DND-41 (cell line): Measurements from ENCODE around the gene PTPRR.

Experiments used
- EZH2 ChIP-seq: IDR thresholded peaks from 3 replicates; pipeline ENCODE4 v1.6.1; 2012; ENCODE audit warnings: borderline replicate concordance, low read depth, mild to moderate bottlenecking, moderate library complexity, low read length, inconsistent platforms; ENCODE audit not compliant: severe bottlenecking
- TF ChIP-seq, protein P1 (sequence below): IDR thresholded peaks from 2 replicates; pipeline ENCODE4 v1.5.1; 2012; ENCODE audit warnings: borderline replicate concordance, low read length, moderate library complexity, mild to moderate bottlenecking; ENCODE audit not compliant: poor library complexity, severe bottlenecking; ENCODE audit errors: extremely low read depth

DNA sequence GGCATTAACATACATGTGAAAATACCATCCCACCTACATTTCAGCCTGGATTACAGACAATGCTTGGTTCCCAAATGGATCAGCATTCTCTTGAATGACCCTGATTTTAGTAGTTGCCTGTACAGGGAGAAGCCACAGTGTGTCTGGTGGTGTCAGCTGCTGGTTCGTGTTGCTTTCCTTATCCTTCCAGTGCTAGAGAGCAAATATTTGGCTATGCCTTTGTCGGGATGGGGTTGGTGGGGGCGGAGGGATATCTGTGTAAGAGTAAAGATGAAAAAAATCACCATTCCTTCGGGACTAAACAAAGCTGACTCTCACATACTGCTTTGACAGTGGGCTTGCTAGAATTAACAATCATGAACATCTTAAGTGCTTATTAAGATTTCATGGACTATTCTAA lies 96.0 kb downstream of the PTPRR start:
- TF ChIP-seq, protein P1, sequence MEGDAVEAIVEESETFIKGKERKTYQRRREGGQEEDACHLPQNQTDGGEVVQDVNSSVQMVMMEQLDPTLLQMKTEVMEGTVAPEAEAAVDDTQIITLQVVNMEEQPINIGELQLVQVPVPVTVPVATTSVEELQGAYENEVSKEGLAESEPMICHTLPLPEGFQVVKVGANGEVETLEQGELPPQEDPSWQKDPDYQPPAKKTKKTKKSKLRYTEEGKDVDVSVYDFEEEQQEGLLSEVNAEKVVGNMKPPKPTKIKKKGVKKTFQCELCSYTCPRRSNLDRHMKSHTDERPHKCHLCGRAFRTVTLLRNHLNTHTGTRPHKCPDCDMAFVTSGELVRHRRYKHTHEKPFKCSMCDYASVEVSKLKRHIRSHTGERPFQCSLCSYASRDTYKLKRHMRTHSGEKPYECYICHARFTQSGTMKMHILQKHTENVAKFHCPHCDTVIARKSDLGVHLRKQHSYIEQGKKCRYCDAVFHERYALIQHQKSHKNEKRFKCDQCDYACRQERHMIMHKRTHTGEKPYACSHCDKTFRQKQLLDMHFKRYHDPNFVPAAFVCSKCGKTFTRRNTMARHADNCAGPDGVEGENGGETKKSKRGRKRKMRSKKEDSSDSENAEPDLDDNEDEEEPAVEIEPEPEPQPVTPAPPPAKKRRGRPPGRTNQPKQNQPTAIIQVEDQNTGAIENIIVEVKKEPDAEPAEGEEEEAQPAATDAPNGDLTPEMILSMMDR = no peak
- TF ChIP-seq EZH2 = no peak
